Measurements from ENCODE around the gene SPOCK1.

Gene SPOCK1

GRCh38 chr5:137223324-137224295 is 275.5 kb downstream of the SPOCK1 start:
- no peak overlapping the region for H3K4me3 ChIP-seq (replicated peaks; ENCODE audit: low read depth, low read length)
- no peak for DNase-seq (ENCODE audit: extremely low read depth, low read depth)
- no peak for TF ChIP-seq CTCF (IDR thresholded peaks at IDR 0.05; ENCODE audit: low read depth, low read length, missing control alignments)

GRCh38 chr5:137221943-137222342 is 277.2 kb downstream of the SPOCK1 start:
- DNase-seq (ENCODE audit: extremely low read depth, low read depth): no peak
- TF ChIP-seq CTCF (IDR thresholded peaks at IDR 0.05; ENCODE audit: low read depth, low read length, missing control alignments): no peak

GRCh38 chr5:137220523-137220927 is 278.6 kb downstream of the SPOCK1 start:
- peak; percentile 58 for TF ChIP-seq CTCF (IDR thresholded peaks at IDR 0.05; ENCODE audit: low read depth, low read length, missing control alignments)
- no peak overlapping the region for H3K4me3 ChIP-seq (replicated peaks; ENCODE audit: low read depth, low read length)
- DNase-seq (ENCODE audit: extremely low read depth, low read depth): peak; percentile 71

More at GRCh38 chr5:137221943-137222342, 277.2 kb downstream of the SPOCK1 start:
- no peak overlapping the region for H3K4me3 ChIP-seq (replicated peaks; ENCODE audit: low read depth, low read length)

- H3K4me3 ChIP-seq (replicated peaks; ENCODE audit: low read depth, low read length): no peak overlapping the region
- TF ChIP-seq CTCF (IDR thresholded peaks at IDR 0.05; ENCODE audit: low read depth, low read length, missing control alignments): no peak
- DNase-seq (ENCODE audit: extremely low read depth, low read depth): no peak
Observed at GRCh38 chr5:137218896-137219295, 280.2 kb downstream of the SPOCK1 start.

GRCh38 chr5:137218471-137218870 is 280.7 kb downstream of the SPOCK1 start:
- no peak for DNase-seq (ENCODE audit: extremely low read depth, low read depth)

GRCh38 chr5:137217599-137218200 is 281.4 kb downstream of the SPOCK1 start:
- TF ChIP-seq CTCF (IDR thresholded peaks at IDR 0.05; ENCODE audit: low read depth, low read length, missing control alignments): no peak
- no peak overlapping the region for H3K4me3 ChIP-seq (replicated peaks; ENCODE audit: low read depth, low read length)
- no peak for DNase-seq (ENCODE audit: extremely low read depth, low read depth)

More at GRCh38 chr5:137218471-137218870, 280.7 kb downstream of the SPOCK1 start:
- no peak for TF ChIP-seq CTCF (IDR thresholded peaks at IDR 0.05; ENCODE audit: low read depth, low read length, missing control alignments)
- no peak overlapping the region for H3K4me3 ChIP-seq (replicated peaks; ENCODE audit: low read depth, low read length)
